SHP77 (cell line): ENCODE data around the gene GATD1.
A peak's percentile ranks its signal among the peaks of the same experiment; 100 is the strongest.

Source experiments
- DNase-seq, 2 experiments: peaks; one replicate each; lab custom pipeline; 2025; lab: John Stamatoyannopoulos, UW

GATD1 gene

GRCh38 chr11:726278-727220 lies 50.7 kb downstream of the GATD1 start:
- DNase-seq: peak; percentile 34 to 46

DNA sequence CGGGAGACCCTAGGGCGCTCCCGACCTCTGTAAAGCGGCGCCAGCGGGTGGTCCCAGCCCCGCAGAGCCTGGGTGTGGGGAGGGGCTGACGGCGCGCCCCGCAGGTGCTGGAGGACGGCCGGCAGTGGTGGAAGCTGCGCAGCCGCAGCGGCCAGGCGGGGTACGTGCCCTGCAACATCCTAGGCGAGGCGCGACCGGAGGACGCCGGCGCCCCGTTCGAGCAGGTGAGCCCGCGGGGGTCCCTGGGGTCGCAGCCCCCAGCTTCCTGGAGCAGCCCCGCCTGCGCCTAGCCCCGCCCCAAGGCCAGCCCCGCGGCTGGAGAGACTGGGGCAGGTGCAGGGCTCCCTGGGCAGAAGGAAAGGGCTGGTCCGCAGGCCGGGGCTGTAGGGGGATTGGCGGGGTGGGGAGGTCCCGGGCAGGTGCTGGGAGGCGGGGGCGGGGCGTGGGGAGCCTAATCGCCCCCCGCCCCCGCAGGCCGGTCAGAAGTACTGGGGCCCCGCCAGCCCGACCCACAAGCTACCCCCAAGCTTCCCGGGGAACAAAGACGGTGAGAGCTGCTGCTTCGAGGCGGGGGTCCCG lies 51.6 kb downstream of the GATD1 start:
- no peak for DNase-seq

DNA sequence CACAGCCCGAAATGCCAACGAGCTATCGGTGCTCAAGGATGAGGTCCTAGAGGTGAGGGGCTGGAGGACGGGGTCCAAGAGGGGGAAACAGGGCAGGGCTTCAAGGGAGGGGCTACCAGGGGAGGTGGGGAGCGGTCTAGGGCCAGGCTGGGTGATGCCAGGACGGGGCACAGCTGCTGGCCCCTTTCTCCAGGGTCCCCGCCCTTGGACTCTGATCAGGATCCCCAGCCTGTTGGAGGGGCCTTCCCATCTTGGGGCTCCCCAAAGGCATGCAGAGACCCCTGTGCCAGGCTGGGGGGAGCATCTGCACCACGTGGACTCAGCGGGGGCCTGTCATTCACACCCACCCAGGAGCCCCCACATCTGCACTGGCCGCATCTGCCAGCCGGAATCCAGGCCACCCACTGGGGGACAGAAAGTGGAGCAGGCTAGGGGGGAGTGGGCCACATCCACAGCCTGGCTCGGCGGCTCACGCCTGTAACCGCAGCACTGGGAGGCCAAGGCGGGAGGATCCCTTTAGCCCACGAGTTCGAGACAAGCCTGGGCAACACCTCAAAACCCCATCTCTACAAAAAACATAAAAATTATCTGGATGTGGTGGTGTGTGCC lies 52.4 kb downstream of the GATD1 start:
- DNase-seq: no peak

- no peak for DNase-seq
Observed at GRCh38 chr11:724049-724777, 53.1 kb downstream of the GATD1 start.

DNA sequence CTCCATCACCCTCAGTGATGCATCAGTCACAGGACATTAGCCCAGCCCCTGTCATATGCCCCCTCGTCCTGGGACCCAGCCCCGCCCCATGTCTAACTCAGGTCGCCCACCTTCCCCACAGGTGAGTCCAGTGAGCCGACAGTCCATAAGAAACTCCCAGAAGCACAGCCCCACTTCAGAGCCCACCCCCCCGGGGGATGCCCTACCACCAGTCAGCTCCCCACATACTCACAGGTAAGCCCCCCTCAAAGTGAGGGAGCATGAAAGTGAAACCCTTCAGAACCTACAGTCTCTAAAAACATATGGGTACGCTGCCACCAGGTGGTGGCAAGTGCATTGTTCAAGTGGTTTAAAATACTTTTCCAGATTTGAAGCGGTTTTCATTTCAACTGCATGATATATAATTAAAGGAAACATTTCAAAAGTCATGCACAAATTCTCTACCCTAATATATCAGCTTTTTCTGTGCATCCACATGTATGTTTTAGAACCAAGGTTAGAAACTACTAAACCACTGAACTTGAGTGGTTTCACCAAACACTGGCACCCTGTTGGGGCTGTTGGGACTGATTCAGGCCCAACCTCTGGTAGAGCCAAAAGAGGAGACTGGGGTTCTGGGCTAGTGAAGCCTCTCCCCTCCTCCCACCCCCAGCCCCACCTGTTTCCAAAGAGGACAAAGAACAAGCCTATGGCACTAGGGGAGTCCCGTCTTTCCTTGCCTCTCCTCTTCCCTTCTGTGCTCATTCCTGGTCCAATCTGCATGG lies 54.0 kb downstream of the GATD1 start:
- DNase-seq: peak in 1 of 2 experiments; percentile 29

DNA sequence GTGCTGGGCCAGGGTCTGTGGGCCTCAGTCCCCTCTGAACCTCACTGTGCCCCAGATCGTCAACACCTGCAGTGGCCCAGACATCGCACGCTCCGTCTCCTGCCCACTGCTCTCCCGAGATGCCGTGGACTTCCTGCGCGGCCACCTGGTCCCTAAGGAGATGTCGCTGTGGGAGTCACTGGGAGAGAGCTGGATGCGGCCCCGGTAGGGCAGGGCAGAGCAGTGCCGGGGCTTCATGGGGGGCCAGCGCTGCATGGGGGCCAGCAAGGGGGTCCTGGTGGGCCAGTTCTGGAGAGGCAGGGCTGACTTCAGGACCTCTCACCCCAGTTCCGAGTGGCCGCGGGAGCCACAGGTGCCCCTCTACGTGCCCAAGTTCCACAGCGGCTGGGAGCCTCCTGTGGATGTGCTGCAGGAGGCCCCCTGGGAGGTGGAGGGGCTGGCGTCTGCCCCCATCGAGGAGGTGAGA lies 54.9 kb downstream of the GATD1 start:
- DNase-seq: no peak

GRCh38 chr11:721741-722345 lies 55.4 kb downstream of the GATD1 start:
- DNase-seq: peak in 1 of 2 experiments; percentile 26

GRCh38 chr11:721247-721740 lies 56.0 kb downstream of the GATD1 start:
- DNase-seq: no peak

GRCh38 chr11:720642-721246 lies 56.5 kb downstream of the GATD1 start:
- DNase-seq: peak in 1 of 2 experiments; percentile 31

DNA sequence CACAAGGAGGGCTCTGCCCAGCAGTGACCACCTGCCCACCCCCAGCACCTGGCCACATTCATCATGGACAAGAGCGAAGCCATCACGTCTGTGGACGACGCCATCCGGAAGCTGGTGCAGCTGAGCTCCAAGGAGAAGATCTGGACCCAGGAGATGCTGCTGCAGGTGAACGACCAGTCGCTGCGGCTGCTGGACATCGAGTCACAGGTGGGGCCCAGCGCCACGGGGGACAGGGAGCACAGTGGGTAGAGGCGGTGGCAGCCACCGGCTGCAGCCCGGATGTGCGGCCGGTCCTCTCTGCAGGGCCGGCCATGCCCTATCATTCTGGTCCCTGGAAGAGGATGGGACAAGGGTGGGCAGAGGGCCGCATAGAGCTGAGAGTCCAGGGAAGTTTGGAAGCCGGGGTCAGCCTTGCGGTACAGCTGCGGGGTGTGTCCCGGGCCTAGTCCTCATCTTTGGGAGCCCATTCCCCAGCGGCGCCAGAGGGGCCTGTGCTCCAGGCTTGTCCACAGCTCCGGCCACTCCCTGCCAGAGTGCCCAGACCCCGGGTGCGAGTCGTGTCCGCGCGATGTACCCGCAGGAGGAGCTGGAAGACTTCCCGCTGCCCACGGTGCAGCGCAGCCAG lies 57.2 kb downstream of the GATD1 start:
- DNase-seq: no peak

DNA sequence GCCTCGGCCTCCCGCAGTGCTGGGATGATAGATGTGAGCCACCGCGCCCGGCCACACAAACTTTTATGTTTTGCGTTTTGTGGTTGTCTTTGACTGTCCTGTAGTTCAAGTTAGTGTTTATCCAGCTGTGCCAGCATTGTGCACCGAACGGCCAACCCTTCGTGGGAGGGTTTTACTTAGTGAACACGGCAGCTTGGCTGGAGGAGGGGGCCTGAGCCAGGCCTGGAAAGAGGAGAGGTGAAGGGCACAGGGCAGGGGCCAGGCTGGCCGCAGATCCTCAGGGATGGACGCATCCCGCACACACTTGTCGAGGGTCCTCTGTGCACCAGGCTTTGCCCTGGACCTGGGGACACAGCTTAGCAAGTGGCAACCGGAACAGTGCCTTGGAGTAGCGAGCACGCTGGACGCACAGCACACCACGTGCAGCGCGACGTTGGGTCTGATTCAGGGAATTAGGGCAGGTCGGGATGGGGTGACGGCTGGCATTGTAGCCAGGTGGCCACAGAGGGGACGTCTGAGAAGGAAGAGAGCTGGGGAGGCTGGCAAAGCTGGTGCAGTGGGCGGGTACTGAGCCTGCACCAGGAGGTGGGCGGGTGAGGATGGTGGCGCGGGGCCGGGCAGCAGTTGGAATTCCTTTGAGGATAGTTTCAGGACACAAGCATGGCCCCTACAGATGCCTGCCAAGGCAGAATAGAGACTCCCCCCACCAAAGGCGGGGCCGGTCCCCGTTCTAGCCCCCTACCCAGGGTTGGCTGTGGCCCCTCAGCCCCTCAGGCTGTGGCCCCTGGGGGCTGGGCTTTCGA lies 57.9 kb downstream of the GATD1 start:
- DNase-seq: no peak
